Renal pelvis (tissue), 12 donors: ENCODE data around the gene PLB1. TPM values are rescaled to one million over a fixed set of nuclear protein-coding genes. Genes with fewer than 3 reads are reported as not detected.
A peak's percentile ranks its signal among the peaks of the same experiment; 100 is the strongest.

Experiments used
- DNase-seq: peaks from one replicate; pipeline ENCODE4 v3.0.0-alpha.2; 2013
- long read RNA-seq, 16 experiments: transcript quantifications; one replicate each; lab custom pipeline, GENCODE V29; 2026
- polyA plus RNA-seq, 3 donors: library from polyadenylated mRNA; unstranded; fragments of 120-200 nt; gene quantifications; one replicate each; pipeline ENCODE4 v1.2.1, GENCODE V29; 2013; ENCODE audit not compliant: insufficient read length in 3 of 3

PLB1 gene, protein sequence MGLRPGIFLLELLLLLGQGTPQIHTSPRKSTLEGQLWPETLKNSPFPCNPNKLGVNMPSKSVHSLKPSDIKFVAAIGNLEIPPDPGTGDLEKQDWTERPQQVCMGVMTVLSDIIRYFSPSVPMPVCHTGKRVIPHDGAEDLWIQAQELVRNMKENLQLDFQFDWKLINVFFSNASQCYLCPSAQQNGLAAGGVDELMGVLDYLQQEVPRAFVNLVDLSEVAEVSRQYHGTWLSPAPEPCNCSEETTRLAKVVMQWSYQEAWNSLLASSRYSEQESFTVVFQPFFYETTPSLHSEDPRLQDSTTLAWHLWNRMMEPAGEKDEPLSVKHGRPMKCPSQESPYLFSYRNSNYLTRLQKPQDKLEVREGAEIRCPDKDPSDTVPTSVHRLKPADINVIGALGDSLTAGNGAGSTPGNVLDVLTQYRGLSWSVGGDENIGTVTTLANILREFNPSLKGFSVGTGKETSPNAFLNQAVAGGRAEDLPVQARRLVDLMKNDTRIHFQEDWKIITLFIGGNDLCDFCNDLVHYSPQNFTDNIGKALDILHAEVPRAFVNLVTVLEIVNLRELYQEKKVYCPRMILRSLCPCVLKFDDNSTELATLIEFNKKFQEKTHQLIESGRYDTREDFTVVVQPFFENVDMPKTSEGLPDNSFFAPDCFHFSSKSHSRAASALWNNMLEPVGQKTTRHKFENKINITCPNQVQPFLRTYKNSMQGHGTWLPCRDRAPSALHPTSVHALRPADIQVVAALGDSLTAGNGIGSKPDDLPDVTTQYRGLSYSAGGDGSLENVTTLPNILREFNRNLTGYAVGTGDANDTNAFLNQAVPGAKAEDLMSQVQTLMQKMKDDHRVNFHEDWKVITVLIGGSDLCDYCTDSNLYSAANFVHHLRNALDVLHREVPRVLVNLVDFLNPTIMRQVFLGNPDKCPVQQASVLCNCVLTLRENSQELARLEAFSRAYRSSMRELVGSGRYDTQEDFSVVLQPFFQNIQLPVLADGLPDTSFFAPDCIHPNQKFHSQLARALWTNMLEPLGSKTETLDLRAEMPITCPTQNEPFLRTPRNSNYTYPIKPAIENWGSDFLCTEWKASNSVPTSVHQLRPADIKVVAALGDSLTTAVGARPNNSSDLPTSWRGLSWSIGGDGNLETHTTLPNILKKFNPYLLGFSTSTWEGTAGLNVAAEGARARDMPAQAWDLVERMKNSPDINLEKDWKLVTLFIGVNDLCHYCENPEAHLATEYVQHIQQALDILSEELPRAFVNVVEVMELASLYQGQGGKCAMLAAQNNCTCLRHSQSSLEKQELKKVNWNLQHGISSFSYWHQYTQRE (N-terminal part only)
- polyA plus RNA-seq, result 1 to 10 TPM; 1.1 to 1.6 (median 1.3) TPM
- long read RNA-seq, donor 1, result 0 reads
- long read RNA-seq, donor 2, result 0 reads
- long read RNA-seq, donor 3, result 0 reads
- long read RNA-seq, donor 4, result 0 reads
- long read RNA-seq, donor 5, result 0 reads
- long read RNA-seq, donor 6, result 0 reads
- long read RNA-seq, donor 7, result 0 reads
- long read RNA-seq, donor 8, result 0 reads
- long read RNA-seq, donor 9, result 0 reads
- long read RNA-seq, donor 10, result 0 reads
- long read RNA-seq, donor 11, result 0 reads
- long read RNA-seq, donor 12, result 0 reads
- long read RNA-seq, donor 13, result 0 reads
- long read RNA-seq, donor 14, result 0 reads
- long read RNA-seq, donor 15, result 0 reads
- long read RNA-seq, donor 16, result 0 reads

DNA sequence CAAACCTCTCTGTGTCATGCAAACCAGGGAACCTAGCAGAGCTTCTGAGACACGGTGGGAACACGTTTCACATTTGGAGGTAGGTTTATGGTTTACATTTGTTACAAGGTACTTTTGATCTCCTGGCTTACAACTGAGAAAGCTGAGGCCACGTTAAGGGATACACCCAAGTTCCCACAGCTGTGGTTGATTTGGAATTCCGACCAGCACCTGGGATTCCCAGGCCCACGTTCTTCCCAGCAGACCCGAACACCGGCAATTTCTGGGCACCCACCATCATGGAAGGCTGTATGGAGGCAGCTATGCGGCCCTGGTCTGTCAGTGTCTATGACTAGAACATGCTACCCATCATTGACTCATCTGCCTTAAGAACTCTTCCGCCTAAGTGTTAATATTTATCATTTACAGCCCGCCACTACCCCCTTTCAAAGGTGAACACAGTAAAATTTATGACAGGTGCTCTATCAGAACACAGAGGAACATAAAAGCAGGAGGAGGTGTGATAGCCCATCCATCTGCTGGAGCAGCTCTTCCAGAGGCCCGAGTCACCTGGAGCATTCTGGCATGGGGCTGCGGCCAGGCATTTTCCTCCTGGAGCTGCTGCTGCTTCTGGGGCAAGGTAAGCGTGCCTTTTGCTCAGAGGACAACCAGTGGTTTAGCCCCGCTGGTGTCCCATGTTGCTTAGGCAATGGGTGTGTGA, at the start of gene PLB1:
Gene PLB1, plus strand, starts transcription at position 510 of the 700 bp plus-strand sequence. Its CDS starts 55 bp downstream, at position 565.
- DNase-seq, result no peak

- no peak for DNase-seq
These were observed 49.3 kb upstream of the PLB1 start for GRCh38 chr2:28446531-28446930.

DNA sequence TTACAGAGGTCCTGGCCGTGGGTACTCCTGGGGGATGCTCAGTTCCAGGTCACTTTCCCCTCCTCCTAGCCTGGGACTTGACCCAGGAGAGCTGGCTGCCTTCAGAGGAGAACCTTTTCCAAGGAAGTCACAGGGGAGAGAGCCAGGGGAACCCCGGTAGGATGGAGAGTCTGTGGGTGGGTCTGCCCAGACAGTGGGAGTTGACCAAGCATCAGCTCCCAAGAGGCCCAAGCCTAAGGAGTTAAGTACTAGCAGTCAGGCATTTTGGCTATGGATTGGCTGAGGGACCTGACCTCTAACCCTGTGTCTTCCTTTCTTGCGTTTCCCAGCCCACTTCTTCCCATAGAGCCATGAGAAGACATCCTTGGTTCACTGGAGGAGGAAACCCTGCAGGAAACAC, 48.8 kb upstream of the PLB1 start:
- DNase-seq, result no peak

DNA sequence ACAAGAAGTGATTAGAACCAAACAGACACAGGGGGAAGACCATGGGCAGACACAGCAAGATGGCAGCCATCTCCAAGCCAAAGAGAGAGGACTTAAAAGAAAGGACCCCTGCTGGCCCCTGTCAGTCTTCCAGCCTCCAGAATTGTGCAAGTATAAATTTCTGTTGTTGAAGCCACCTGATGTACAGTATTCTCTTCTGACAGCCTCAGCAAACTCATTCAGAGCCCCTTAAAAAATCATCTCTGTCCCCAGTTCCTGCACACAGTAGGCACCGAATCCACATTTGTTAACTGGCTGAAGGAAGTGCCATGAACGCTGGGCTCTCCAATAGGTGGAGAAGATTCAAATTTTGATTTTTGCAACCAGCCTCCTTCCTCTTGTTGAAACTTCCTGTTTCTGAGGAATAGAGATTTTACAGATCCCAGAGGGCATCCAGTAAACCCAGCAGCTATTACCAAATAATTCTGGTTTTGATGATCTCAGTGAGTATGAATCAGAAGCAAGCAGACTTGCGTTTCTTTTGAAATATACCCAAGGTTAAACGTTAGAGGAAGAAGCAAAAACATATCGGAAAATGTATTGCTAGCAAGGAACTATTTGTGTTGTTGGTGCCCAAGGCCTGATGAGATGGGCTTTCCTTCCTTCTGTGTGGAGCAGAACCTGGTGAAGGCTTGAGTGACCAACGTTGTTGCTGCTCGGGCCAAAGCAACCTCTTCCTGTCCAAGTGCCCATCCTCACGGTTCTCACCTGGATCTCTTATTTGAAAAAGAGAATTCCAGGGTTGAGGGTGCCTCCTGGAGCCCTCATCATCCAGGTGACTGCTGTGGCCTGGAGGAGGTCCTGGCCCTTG, 47.7 kb upstream of the PLB1 start:
- DNase-seq, result no peak

- no peak for DNase-seq
These were observed 47.1 kb upstream of the PLB1 start for GRCh38 chr2:28448793-28449100.

DNA sequence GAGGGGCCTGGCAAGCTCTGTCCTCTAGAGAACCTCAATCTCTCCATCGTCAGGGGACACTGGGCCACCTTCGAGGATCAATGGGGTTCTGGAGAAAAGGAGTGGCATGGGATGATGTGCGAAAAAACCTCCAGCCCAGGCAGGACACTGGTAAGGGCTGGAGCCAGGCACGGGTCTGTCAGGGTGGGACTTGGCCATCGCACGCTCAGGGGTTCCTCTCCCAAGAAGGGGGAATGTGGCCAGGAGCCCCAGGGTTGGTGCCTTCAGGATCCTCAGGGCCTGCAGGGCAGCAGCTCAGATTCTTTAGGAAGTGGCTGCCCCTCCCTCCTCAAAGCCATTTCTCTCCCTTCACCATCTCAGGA, 46.8 kb upstream of the PLB1 start:
- no peak for DNase-seq

DNA sequence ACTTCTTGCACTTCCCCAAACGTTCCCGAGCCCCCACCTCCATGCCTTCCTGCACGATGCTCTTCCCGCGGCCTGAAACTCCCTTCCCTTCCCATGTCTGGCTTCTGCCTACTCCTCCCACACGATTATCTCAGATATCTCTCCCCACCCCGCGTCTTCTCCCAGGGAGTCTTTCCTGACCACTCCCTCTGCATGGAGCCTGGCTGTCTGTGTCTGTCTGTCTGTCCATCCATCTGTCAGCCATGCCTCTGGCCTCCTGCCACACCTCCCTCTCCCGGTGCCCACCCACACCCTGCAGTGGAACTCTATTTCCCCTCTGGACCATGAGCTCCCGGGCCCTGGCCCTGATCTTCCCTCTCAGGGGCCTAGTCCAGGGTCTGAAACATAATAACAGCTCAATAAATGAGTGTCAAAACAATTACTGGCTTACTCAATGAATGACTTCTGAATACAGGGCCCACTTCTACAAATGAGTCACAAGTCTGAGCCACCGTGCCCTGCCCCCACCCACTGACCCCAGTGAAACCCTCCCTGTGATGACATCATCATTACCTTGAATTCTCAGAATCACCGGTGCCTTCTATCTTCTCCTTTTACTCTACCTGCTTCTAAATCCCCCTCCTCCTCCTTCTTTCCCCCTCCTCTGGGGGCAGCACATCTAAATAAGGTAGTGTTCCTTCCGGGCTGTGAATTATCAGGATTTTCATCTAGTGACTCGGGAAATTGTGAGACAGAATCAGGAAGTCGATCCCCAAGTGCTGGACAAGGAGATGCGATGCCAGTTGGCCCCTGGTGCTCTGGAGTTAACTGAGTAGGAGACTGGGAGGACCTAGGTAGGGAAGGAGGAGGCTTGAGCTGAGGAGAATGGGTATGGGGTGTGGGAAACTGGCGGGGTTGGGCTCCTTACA, 46.1 kb upstream of the PLB1 start:
- DNase-seq, result no peak

DNA sequence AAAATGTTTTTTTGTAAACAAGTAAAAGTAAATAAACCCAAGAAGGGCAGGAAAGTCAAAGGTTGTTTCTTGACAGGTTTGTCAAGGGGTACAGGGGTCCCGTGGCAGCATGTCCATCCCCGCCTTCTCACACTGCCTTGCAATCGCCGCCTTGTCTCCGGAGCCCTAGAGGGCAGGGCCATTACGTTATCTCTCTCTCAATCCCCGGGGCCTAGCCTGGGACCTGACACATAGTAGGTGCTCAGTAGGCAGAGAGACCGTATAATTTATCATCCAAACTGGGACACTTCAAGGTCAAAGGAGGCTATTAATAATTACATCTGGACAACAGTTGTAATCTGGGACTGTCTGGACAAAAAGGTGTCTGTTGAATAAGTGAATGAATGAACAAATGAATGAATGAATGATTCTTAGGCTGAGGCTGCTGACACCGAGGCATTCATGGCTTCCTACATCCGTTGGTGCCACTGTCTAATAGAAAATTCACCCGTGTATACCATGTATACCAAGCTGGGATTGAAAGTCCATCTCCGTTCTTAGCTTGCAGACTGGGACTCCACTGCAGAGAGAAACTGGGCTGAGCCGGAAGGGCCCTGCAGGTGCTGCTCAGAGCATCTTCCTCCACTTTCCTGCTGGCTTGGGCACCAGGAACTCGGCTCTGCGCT, 44.8 kb upstream of the PLB1 start:
- DNase-seq, result no peak

DNA sequence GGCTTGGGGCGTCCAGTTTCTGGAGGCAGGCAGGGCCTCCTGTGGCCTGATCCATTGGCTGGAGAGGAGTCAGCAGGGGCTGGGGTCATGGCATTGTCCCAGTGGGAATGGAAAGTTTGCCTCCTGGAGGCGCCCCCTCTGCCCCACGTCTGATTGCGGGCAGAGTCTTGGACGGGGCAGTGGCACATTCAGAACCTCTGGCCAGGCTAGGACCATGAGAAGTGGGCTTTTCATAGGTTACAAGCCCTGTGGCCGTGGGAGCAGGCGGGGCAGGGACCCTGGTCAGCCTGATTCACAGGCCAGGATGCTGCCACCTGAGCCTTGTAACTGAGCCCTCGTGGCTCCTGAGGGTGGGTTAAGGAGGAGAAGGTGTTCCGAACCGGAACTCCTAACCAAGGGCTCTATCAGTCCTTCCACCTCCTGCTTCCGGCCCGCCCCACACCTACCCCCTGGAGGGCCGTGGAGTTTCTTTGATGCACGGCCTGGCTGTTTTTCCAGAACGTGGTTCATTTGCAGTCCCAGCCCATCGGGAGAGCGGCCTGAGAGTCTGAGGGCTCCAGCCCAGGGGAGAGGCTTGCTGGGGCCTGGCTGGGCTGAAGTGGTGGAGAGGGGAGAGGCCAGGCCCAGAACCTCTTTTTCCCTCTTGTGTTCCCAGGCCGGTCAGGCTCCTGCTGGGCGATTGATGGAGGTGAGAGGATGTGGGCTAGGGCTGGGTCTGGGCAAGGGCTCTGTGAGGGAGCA, 43.9 kb upstream of the PLB1 start:
- DNase-seq, result no peak

- DNase-seq, result peak; percentile 20
These were observed 43.3 kb upstream of the PLB1 start for GRCh38 chr2:28452534-28453081.

DNA sequence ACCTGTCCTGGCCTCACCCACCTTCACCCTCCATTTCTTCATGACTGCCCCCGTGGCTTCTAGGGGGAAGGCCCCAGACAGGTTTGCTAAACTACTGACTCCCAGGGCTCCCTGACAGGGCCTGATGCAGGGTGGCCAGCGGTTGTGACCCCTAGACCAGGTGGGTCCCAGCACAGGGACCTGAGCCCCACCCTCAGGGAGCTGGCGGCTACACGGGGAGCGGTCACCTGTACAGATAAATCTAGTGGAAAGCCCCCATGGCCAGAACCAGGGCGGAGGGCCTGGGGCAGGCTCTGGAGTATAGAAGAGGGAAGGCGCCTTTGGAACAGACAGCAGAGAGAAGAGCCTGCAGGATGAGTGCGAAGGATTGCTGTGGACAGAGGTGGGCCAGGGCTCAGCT, 42.5 kb upstream of the PLB1 start:
- no peak for DNase-seq

- no peak for DNase-seq
These were observed 41.6 kb upstream of the PLB1 start for GRCh38 chr2:28454016-28454930.

DNA sequence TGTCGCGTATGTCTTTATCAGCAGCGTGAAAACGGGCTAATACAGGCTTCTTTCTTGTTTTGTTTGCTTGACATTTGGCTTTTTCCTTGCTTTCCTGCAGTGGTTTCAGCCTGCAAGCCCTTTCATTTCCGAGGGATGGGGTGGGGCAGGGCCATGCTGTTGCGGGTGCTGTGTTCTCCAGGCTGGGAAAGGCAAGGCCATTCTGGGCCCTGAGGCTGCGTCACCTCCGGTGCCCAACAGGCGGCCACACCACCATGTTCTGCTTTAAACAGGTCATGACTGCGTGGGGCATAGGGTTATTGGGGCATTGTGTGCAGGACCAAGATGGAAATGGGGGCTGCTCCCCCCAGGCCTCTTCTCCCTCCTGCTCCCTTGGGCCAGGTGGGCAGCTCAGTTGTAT, 38.6 kb upstream of the PLB1 start:
- DNase-seq, result no peak

- no peak for DNase-seq
These were observed 34.8 kb upstream of the PLB1 start for GRCh38 chr2:28461056-28461455.

- no peak for DNase-seq
These were observed 33.7 kb upstream of the PLB1 start for GRCh38 chr2:28462122-28462521.

GRCh38 chr2:28463211-28463816, 32.5 kb upstream of the PLB1 start:
- DNase-seq, result no peak
